Esophagus muscularis mucosa (tissue), 4 donors: ENCODE results near the gene MS4A10.

Experiments used
- CTCF ChIP-seq, 3 experiments: fragments of 200-600 bp in 2 of 3; fragments of 450-650 bp in 1 of 3; sonication (generic) in 2 of 3; IDR thresholded peaks; one replicate each; pipeline ENCODE4 v1.5.1; 2017 to 2019; ENCODE audit warnings: antibody characterized with exemption in 3 of 3, mild to moderate bottlenecking in 2 of 3, moderate library complexity in 1 of 3
- EP300 ChIP-seq: sonication (generic); formaldehyde crosslinking; IDR thresholded peaks from one replicate; pipeline ENCODE4 v1.6.1; 2017; ENCODE audit warnings: antibody characterized with exemption
- POLR2AphosphoS5 ChIP-seq, 2 donors: sonication (generic); formaldehyde crosslinking; IDR thresholded peaks; one replicate each; pipeline ENCODE4 v1.6.1; 2017; ENCODE audit warnings: antibody characterized with exemption in 2 of 2

- TF ChIP-seq CTCF (IDR thresholded peaks at IDR 0.05) (no peak), POLR2AphosphoS5 (IDR thresholded peaks at IDR 0.05) (no peak), EP300 (no peak)
Observed at GRCh38 chr11:60830478-60831142, 45.5 kb downstream of the MS4A10 start.
